HepG2 (cell line): ENCODE measurements around the gene ITPR1. TPM values are rescaled to one million over a fixed set of nuclear protein-coding genes. Genes with fewer than 3 reads are reported as not detected.
A peak's percentile ranks its signal among the peaks of the same experiment; 100 is the strongest.

Source experiments
- AHDC1 ChIP-seq: sonication (generic); formaldehyde crosslinking; IDR thresholded peaks from 2 replicates; pipeline ENCODE4 v1.5.1; 2020; ENCODE audit warnings: mild to moderate bottlenecking, missing genetic modification reagents, borderline replicate concordance
- ARID5B ChIP-seq: IDR thresholded peaks from 2 replicates; pipeline ENCODE4 v1.4.0; 2020; ENCODE audit warnings: mild to moderate bottlenecking, missing genetic modification reagents
- CEBPG ChIP-seq: IDR thresholded peaks from 2 replicates; pipeline ENCODE4 v1.6.1; 2016
- DMAP1 ChIP-seq: IDR thresholded peaks from 2 replicates; pipeline ENCODE4 v1.6.1; 2016
- EP300 ChIP-seq, 3 experiments: sonication (generic) in 1 of 3; formaldehyde crosslinking in 1 of 3; IDR thresholded peaks; 2 replicates each; pipeline versions ENCODE4 v1.5.1 to v1.6.1; 2011 to 2020; ENCODE audit warnings: low read depth in 2 of 3, low read length in 2 of 3, borderline replicate concordance in 1 of 3, improper control_type of control experiment in 1 of 3, mild to moderate bottlenecking in 1 of 3, missing genetic modification reagents in 1 of 3, moderate library complexity in 1 of 3
- FOXA1 ChIP-seq, 2 experiments: fragments of 450-650 bp in 1 of 2; sonication (generic) in 1 of 2; formaldehyde crosslinking in 1 of 2; IDR thresholded peaks; 2 replicates each; pipeline versions ENCODE4 v1.4.0 to v1.6.1; 2016 to 2020; ENCODE audit warnings: missing genetic modification reagents in 1 of 2
- ISX ChIP-seq: sonication (generic); formaldehyde crosslinking; conservative IDR thresholded peaks from 2 replicates; pipeline ENCODE4 v1.5.0; 2020; ENCODE audit warnings: missing genetic modification reagents
- KAT8 ChIP-seq: IDR thresholded peaks from 2 replicates; pipeline ENCODE4 v1.6.1; 2016; ENCODE audit warnings: missing genetic modification reagents, missing compliant biosample characterization
- NCOA2 ChIP-seq: sonication (generic); formaldehyde crosslinking; IDR thresholded peaks from 2 replicates; pipeline ENCODE4 v1.8.0; 2022; ENCODE audit warnings: inconsistent platforms
- NCOR1 ChIP-seq: fragments of 200-600 bp; sonication (generic); IDR thresholded peaks from 2 replicates; pipeline ENCODE4 v1.7.0; 2017; ENCODE audit warnings: antibody characterized with exemption, low read length, borderline replicate concordance
- REL ChIP-seq: sonication (generic); formaldehyde crosslinking; conservative IDR thresholded peaks from 2 replicates; pipeline ENCODE4 v1.8.0; 2022; ENCODE audit warnings: mild to moderate bottlenecking, missing genetic modification reagents, moderate library complexity
- SOX13 ChIP-seq, 3 experiments: fragments of 450-650 bp in 1 of 3; sonication (generic) in 1 of 3; formaldehyde crosslinking in 1 of 3; IDR thresholded peaks in 2 of 3; conservative IDR thresholded peaks in 1 of 3; 2 replicates each; pipeline versions ENCODE4 v1.5.0 to v1.6.1; 2016 to 2020; ENCODE audit warnings: antibody characterized with exemption in 1 of 3, mild to moderate bottlenecking in 1 of 3, missing compliant biosample characterization in 1 of 3, missing genetic modification reagents in 1 of 3, moderate library complexity in 1 of 3
- TBX2 ChIP-seq: sonication (generic); formaldehyde crosslinking; IDR thresholded peaks from 2 replicates; pipeline ENCODE4 v1.5.0; 2020; ENCODE audit warnings: missing genetic modification reagents, mild to moderate bottlenecking, borderline replicate concordance
- ZNF296 ChIP-seq: sonication (generic); formaldehyde crosslinking; conservative IDR thresholded peaks from 2 replicates; pipeline ENCODE4 v1.5.0; 2020; ENCODE audit warnings: mild to moderate bottlenecking, missing genetic modification reagents
- ZNF30 ChIP-seq: sonication (generic); formaldehyde crosslinking; IDR thresholded peaks from 2 replicates; pipeline ENCODE4 v1.5.0; 2020; ENCODE audit warnings: mild to moderate bottlenecking, missing genetic modification reagents
- ZNF317 ChIP-seq: sonication (generic); formaldehyde crosslinking; IDR thresholded peaks from 2 replicates; pipeline ENCODE4 v1.5.0; 2020; ENCODE audit warnings: mild to moderate bottlenecking, missing genetic modification reagents
- ZNF569 ChIP-seq: sonication (generic); formaldehyde crosslinking; IDR thresholded peaks from 2 replicates; pipeline ENCODE4 v1.5.0; 2020; ENCODE audit warnings: mild to moderate bottlenecking, missing genetic modification reagents, moderate library complexity, borderline replicate concordance
- polyA plus RNA-seq, 8 experiments: library from polyadenylated mRNA; depleted of rRNA in 3 of 8; stranded (reverse) in 7 of 8; unstranded in 1 of 8; fragments of >200 nt; fragmentation: Illumina TruSeq in 4 of 8; extraction: Trizol in 4 of 8; gene quantifications; 2 replicates each; pipeline versions ENCODE4 v1.2.1 to v1.2.3, GENCODE V29; 2011 to 2016; ENCODE audit warnings: low read depth in 4 of 8, missing spikeins in 1 of 8, mixed read lengths in 1 of 8; ENCODE audit not compliant: insufficient read depth in 1 of 8
- total RNA-seq, 5 experiments: library from RNA; depleted of rRNA; stranded (reverse); fragments of >200 nt; fragmentation: Illumina TruSeq; extraction: Trizol; gene quantifications; 2 replicates each; pipeline ENCODE4 v1.2.3, GENCODE V29; 2016; ENCODE audit warnings: low read depth in 1 of 5
- TF ChIP-seq, protein P1 (sequence below): sonication (generic); formaldehyde crosslinking; IDR thresholded peaks from 2 replicates; pipeline ENCODE4 v1.4.0; 2020; ENCODE audit warnings: missing genetic modification reagents

Gene ITPR1
- total and polyA plus RNA-seq, 2 of the 13 experiments (the other 11 are each of a cell fraction or from before 2014, with no cell fraction given): 10.0 to 11.4 TPM

- peak; percentile 43; the same call in 1 of the 2 replicates for TF ChIP-seq ARID5B (CRISPR knock-in tag)
- TF ChIP-seq, protein P1, sequence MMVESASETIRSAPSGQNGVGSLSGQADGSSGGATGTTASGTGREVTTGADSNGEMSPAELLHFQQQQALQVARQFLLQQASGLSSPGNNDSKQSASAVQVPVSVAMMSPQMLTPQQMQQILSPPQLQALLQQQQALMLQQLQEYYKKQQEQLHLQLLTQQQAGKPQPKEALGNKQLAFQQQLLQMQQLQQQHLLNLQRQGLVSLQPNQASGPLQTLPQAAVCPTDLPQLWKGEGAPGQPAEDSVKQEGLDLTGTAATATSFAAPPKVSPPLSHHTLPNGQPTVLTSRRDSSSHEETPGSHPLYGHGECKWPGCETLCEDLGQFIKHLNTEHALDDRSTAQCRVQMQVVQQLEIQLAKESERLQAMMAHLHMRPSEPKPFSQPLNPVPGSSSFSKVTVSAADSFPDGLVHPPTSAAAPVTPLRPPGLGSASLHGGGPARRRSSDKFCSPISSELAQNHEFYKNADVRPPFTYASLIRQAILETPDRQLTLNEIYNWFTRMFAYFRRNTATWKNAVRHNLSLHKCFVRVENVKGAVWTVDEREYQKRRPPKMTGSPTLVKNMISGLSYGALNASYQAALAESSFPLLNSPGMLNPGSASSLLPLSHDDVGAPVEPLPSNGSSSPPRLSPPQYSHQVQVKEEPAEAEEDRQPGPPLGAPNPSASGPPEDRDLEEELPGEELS (CRISPR knock-in tag): peak; percentile 60; the same call in 1 of the 2 replicates
- TF ChIP-seq TBX2: peak; percentile 73
- no peak for TF ChIP-seq FOXA1 (IDR thresholded peaks at IDR 0.05)
- TF ChIP-seq FOXA1 (CRISPR knock-in tag; IDR thresholded peaks at IDR 0.05): no peak
- no peak for TF ChIP-seq REL
- no peak for TF ChIP-seq ZNF30 (CRISPR knock-in tag)
- peak; percentile 35; the same call in 1 of the 2 replicates for TF ChIP-seq NCOR1
- TF ChIP-seq EP300 (IDR thresholded peaks at IDR 0.05; ENCODE audit: low read depth in 2 of 2, low read length in 2 of 2): peak in 1 of 2 experiments; percentile 35; a peak in 2 of 4 replicates
- no peak for TF ChIP-seq EP300 (CRISPR knock-in tag; IDR thresholded peaks at IDR 0.05; ENCODE audit: borderline replicate concordance)
- TF ChIP-seq KAT8 (CRISPR knock-in tag): 0 out of 2 replicates have a peak, but pooled peaks have one; percentile 27
- no peak for TF ChIP-seq DMAP1 (CRISPR knock-in tag)
- no peak for TF ChIP-seq ISX
- no peak for TF ChIP-seq ZNF317 (CRISPR knock-in tag)
- 0 out of 2 replicates have a peak, but pooled peaks have one; percentile 22 for TF ChIP-seq AHDC1 (CRISPR knock-in tag)
- no peak for TF ChIP-seq SOX13 (IDR thresholded peaks at IDR 0.05)
- peak in 1 of 2 experiments; percentile 36; a peak in 1 of 4 replicates for TF ChIP-seq SOX13 (CRISPR knock-in tag; conservative IDR thresholded peaks at IDR 0.05 in 1 of 2, IDR thresholded peaks at IDR 0.05 in 1 of 2)
- 0 out of 2 replicates have a peak, but pooled peaks have one; percentile 25 for TF ChIP-seq CEBPG (CRISPR knock-in tag)
- no peak for TF ChIP-seq ZNF569
- TF ChIP-seq NCOA2 (CRISPR knock-in tag): peak; percentile 50; the same call in 1 of the 2 replicates
- no peak for TF ChIP-seq ZNF296 (CRISPR knock-in tag)
These were observed 55.2 kb downstream of the ITPR1 start (continued) for GRCh38 chr3:4548356-4548755.
